Posterior vena cava (tissue), 2 donors: Measurements from ENCODE around the gene SLC4A4. TPM values are rescaled to one million over a fixed set of nuclear protein-coding genes. Genes with fewer than 3 reads are reported as not detected.

Experiments
- DNase-seq: peaks from one replicate; pipeline ENCODE4 v3.0.0-alpha.2; 2020; ENCODE audit warnings: low spot score
- intact Hi-C, 2 donors: fragments of 100-400 bp; cut with DNase I; formaldehyde crosslinking; loops; one replicate each; pipeline versions ENCODE4 v1.14.1 to v1.14.2; 2022 to 2023
- total RNA-seq, 2 donors: library from RNA; stranded (reverse); fragmentation: NEBNext Ultra II Directional; extraction: Animal tissue kit (Norgen Biotek cat#: 25700); gene quantifications; one replicate each; pipeline ENCODE4 v1.2.1, GENCODE V29; 2021
- donor health status: DM: yes; HTN: yes; CAD: no.
- donor health status: DM: yes; HTN: yes; CAD: no.

SLC4A4 gene
- total RNA-seq, 2 donors from 2014 or later: 2.0 to 3.6 TPM

- intact Hi-C loops: no loop called here
- no peak for DNase-seq
Measured at GRCh38 chr4:71453531-71453930, 114.7 kb downstream of the SLC4A4 start.

- intact Hi-C loops: no loop called here
- no peak for DNase-seq
Measured at GRCh38 chr4:71456841-71457240, 118.0 kb downstream of the SLC4A4 start.

- intact Hi-C loops: no loop called here
- DNase-seq: no peak
Measured at GRCh38 chr4:71460371-71460770, 121.6 kb downstream of the SLC4A4 start.

GRCh38 chr4:71461422-71461821, 122.6 kb downstream of the SLC4A4 start:
- intact Hi-C loops: no loop called here
- no peak for DNase-seq

- DNase-seq: no peak
- intact Hi-C loops: no loop called here
Measured at GRCh38 chr4:71466775-71467174, 128.0 kb downstream of the SLC4A4 start.

GRCh38 chr4:71468116-71468710, 129.4 kb downstream of the SLC4A4 start:
- intact Hi-C loops: no loop called here

GRCh38 chr4:71469541-71469940, 130.7 kb downstream of the SLC4A4 start:
- intact Hi-C loops: no loop called here
- no peak for DNase-seq

More at GRCh38 chr4:71468116-71468710, 129.4 kb downstream of the SLC4A4 start:
- no peak for DNase-seq

GRCh38 chr4:71470524-71470923, 131.7 kb downstream of the SLC4A4 start:
- intact Hi-C loops: no loop called here
- DNase-seq: no peak

- intact Hi-C loops: no loop called here
- no peak for DNase-seq
Measured at GRCh38 chr4:71472946-71473345, 134.1 kb downstream of the SLC4A4 start.

GRCh38 chr4:71473541-71474240, 134.9 kb downstream of the SLC4A4 start:
- no peak for DNase-seq
- intact Hi-C loops: no loop called here

GRCh38 chr4:71474731-71475130, 135.9 kb downstream of the SLC4A4 start:
- intact Hi-C loops: no loop called here
- no peak for DNase-seq

- no peak for DNase-seq
- intact Hi-C loops: no loop called here
Measured at GRCh38 chr4:71476240-71476639, 137.4 kb downstream of the SLC4A4 start.

- no peak for DNase-seq
- intact Hi-C loops: no loop called here
Measured at GRCh38 chr4:71486550-71487343, 147.9 kb downstream of the SLC4A4 start.

GRCh38 chr4:71487344-71487920, 148.6 kb downstream of the SLC4A4 start:
- intact Hi-C loops: no loop called here
- no peak for DNase-seq

- intact Hi-C loops: no loop called here
- DNase-seq: no peak
Measured at GRCh38 chr4:71494539-71494938, 155.7 kb downstream of the SLC4A4 start.

GRCh38 chr4:71495454-71495853, 156.6 kb downstream of the SLC4A4 start:
- intact Hi-C loops: no loop called here
- no peak for DNase-seq

- intact Hi-C loops: no loop called here
- DNase-seq: no peak
Measured at GRCh38 chr4:71497078-71497477, 158.3 kb downstream of the SLC4A4 start.

- DNase-seq: no peak
- intact Hi-C loops: no loop called here
Measured at GRCh38 chr4:71498002-71498401, 159.2 kb downstream of the SLC4A4 start.

- intact Hi-C loops: no loop called here
- no peak for DNase-seq
Measured at GRCh38 chr4:71498625-71499024, 159.8 kb downstream of the SLC4A4 start.

GRCh38 chr4:71501992-71502391, 163.2 kb downstream of the SLC4A4 start:
- intact Hi-C loops: no loop called here

More at GRCh38 chr4:71501992-71502391, 163.2 kb downstream of the SLC4A4 start:
- DNase-seq: no peak
